GM12878 (cell line): Measurements from ENCODE around the gene FTO. TPM values are rescaled to one million over a fixed set of nuclear protein-coding genes. Genes with fewer than 3 reads are reported as not detected.

Experiments used
- CEBPZ ChIP-seq: fragments of 150-350 bp; IDR thresholded peaks from 2 replicates; pipeline ENCODE4 v1.6.1; 2016; ENCODE audit warnings: low read depth, low read length
- ELK1 ChIP-seq: IDR thresholded peaks from 2 replicates; pipeline ENCODE4 v1.6.1; 2012; ENCODE audit warnings: low read depth, low read length, improper control_type of control experiment
- RBBP5 ChIP-seq: fragments of 200-600 bp; sonication (generic); conservative IDR thresholded peaks from 2 replicates; pipeline ENCODE4 v1.6.1; 2016
- SPI1 ChIP-seq: IDR thresholded peaks from 2 replicates; pipeline ENCODE4 v1.6.1; 2011; ENCODE audit warnings: low read depth, mild to moderate bottlenecking, low read length, moderate library complexity, borderline replicate concordance; ENCODE audit not compliant: insufficient read depth
- SUPT20H ChIP-seq: IDR thresholded peaks from 2 replicates; pipeline ENCODE4 v1.6.1; 2011; ENCODE audit warnings: low read depth, mild to moderate bottlenecking, low read length, moderate library complexity, borderline replicate concordance; ENCODE audit not compliant: control insufficient read depth
- polyA plus RNA-seq, 11 experiments: library from polyadenylated mRNA; depleted of rRNA in 4 of 11; unstranded in 6 of 11; stranded (reverse) in 5 of 11; fragments of >200 nt; fragmentation: Nextera tagmentation in 4 of 11; fragmentation: Illumina TruSeq in 1 of 11; extraction: Ambion mirVana in 4 of 11; extraction: Trizol in 1 of 11; gene quantifications; 1 replicate in 1 of 11; 2 replicates in 10 of 11; pipeline versions ENCODE4 v1.2.1 to v1.2.3, GENCODE V29; 2011 to 2016; ENCODE audit warnings: inconsistent platforms in 2 of 11, missing spikeins in 2 of 11, low read depth in 1 of 11
- total RNA-seq, 4 experiments: library from RNA; depleted of rRNA in 3 of 4; stranded (reverse); fragments of >200 nt in 3 of 4; fragmentation: Illumina TruSeq in 1 of 4; extraction: Trizol in 1 of 4; gene quantifications; 2 replicates each; pipeline versions ENCODE4 v1.2.1 to v1.2.3, GENCODE V29; 2013 to 2021
- TF ChIP-seq, protein P1 (sequence below): fragments of 450-650 bp; IDR thresholded peaks from 2 replicates; pipeline ENCODE4 v1.6.1; 2017; ENCODE audit warnings: mild to moderate bottlenecking

Gene FTO
- total and polyA plus RNA-seq, 10 of the 15 experiments (the other 5 are each of a cell fraction or from before 2014, with no cell fraction given) = 20.1 to 55.0 (median 47.0) TPM

DNA sequence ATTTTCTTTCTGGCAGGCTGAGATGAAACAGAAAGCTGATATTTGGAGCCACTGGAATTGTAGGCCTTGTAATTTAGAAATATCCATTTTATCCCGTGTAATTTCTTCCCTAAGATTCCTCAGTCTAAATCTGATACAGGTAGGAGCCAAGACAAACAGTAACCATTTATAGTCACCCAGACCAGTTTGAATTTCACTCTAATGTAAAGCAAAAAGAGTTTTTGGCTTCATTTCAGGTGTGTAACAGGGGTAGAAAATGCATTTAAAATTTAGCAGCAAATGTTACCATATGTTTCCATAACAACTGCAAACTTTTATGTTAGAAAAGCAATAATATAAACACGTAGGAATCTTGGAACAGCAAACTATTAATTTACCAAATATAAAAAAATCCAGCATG, 249.4 kb downstream of the FTO start (continued):
- no peak for TF ChIP-seq CEBPZ
- no peak for TF ChIP-seq SPI1
- TF ChIP-seq, protein P1, sequence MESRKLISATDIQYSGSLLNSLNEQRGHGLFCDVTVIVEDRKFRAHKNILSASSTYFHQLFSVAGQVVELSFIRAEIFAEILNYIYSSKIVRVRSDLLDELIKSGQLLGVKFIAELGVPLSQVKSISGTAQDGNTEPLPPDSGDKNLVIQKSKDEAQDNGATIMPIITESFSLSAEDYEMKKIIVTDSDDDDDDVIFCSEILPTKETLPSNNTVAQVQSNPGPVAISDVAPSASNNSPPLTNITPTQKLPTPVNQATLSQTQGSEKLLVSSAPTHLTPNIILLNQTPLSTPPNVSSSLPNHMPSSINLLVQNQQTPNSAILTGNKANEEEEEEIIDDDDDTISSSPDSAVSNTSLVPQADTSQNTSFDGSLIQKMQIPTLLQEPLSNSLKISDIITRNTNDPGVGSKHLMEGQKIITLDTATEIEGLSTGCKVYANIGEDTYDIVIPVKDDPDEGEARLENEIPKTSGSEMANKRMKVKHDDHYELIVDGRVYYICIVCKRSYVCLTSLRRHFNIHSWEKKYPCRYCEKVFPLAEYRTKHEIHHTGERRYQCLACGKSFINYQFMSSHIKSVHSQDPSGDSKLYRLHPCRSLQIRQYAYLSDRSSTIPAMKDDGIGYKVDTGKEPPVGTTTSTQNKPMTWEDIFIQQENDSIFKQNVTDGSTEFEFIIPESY = no peak
- TF ChIP-seq SUPT20H = no peak
- no peak for TF ChIP-seq ELK1
- TF ChIP-seq RBBP5 = no peak
- TF ChIP-seq, all 136 proteins: peak for 0
